CD14-positive monocyte (primary cell): ENCODE data around the gene PLD3. TPM values are rescaled to one million over a fixed set of nuclear protein-coding genes. Genes with fewer than 3 reads are reported as not detected.

Source experiments
- DNase-seq, 3 donors: peaks; one replicate each; pipeline ENCODE4 v3.0.0-alpha.2; 2011 to 2022
- H2AFZ ChIP-seq: 2 replicates; pipeline ENCODE4 v1.6.0; 2012; ENCODE audit warnings: mild to moderate bottlenecking, low read depth, low read length, inconsistent platforms; ENCODE audit not compliant: insufficient read depth, poor library complexity, severe bottlenecking
- H3K27ac ChIP-seq, 2 donors: 1 replicate in 1 of 2; 2 replicates in 1 of 2; pipeline ENCODE4 v1.5.1; 2012 to 2013; ENCODE audit warnings: low read length in 2 of 2, control low read depth in 1 of 2, inconsistent platforms in 1 of 2, low read depth in 1 of 2, mild to moderate bottlenecking in 1 of 2
- H3K27me3 ChIP-seq, 2 donors: one replicate each; pipeline versions ENCODE4 v1.6.0 to v1.6.1; 2011 to 2013; ENCODE audit warnings: low read length in 2 of 2; ENCODE audit not compliant: control insufficient read depth in 2 of 2, insufficient read depth in 2 of 2
- H3K36me3 ChIP-seq, 2 donors: replicated peaks in 1 of 2; 1 replicate in 1 of 2; 2 replicates in 1 of 2; pipeline versions ENCODE4 v1.5.1 to v1.6.1; 2012 to 2013; ENCODE audit warnings: low read length in 2 of 2, control low read depth in 1 of 2, inconsistent platforms in 1 of 2, mild to moderate bottlenecking in 1 of 2; ENCODE audit not compliant: insufficient read depth in 2 of 2, control insufficient read depth in 1 of 2
- H3K4me1 ChIP-seq, 2 donors: 1 replicate in 1 of 2; 2 replicates in 1 of 2; pipeline versions ENCODE4 v1.5.1 to v1.6.1; 2012 to 2013; ENCODE audit warnings: low read length in 2 of 2, control low read depth in 1 of 2, inconsistent platforms in 1 of 2, mild to moderate bottlenecking in 1 of 2, moderate library complexity in 1 of 2; ENCODE audit not compliant: insufficient read depth in 2 of 2, control insufficient read depth in 1 of 2
- H3K4me2 ChIP-seq: replicated peaks from 2 replicates; pipeline ENCODE3; 2012; ENCODE audit warnings: low read length, moderate library complexity, mild to moderate bottlenecking; ENCODE audit not compliant: poor library complexity, severe bottlenecking; ENCODE audit errors: extremely low read depth
- H3K4me3 ChIP-seq, 3 experiments: fragments of 200-600 bp in 1 of 3; sonication (generic) in 1 of 3; replicated peaks in 1 of 3; 1 replicate in 2 of 3; 2 replicates in 1 of 3; pipeline ENCODE4 v1.5.1; 2011 to 2013; ENCODE audit warnings: low read length in 3 of 3, mild to moderate bottlenecking in 3 of 3, control low read depth in 2 of 3, low read depth in 2 of 3, inconsistent platforms in 1 of 3, moderate library complexity in 1 of 3
- H3K79me2 ChIP-seq: 2 replicates; pipeline ENCODE4 v1.6.0; 2012; ENCODE audit warnings: mild to moderate bottlenecking, control low read depth, inconsistent platforms, low read length, moderate library complexity; ENCODE audit not compliant: insufficient read depth
- H3K9ac ChIP-seq: 2 replicates; pipeline ENCODE4 v1.6.0; 2017; ENCODE audit warnings: low read length, mild to moderate bottlenecking; ENCODE audit not compliant: insufficient read depth, poor library complexity, severe bottlenecking
- H3K9me3 ChIP-seq, 2 donors: replicated peaks in 1 of 2; 1 replicate in 1 of 2; 2 replicates in 1 of 2; pipeline versions ENCODE4 v1.5.1 to v1.6.1; 2012 to 2013; ENCODE audit warnings: low read length in 2 of 2, control low read depth in 1 of 2; ENCODE audit not compliant: control insufficient read depth in 1 of 2, insufficient read depth in 1 of 2
- H4K20me1 ChIP-seq: 2 replicates; pipeline ENCODE4 v1.6.0; 2012; ENCODE audit warnings: mild to moderate bottlenecking, low read length, control low read depth, moderate library complexity; ENCODE audit not compliant: insufficient read depth
- H3K27ac Mint-ChIP-seq, 7 donors: one replicate each; pipeline ENCODE4 v1.8.0; 2020; ENCODE audit warnings: mild to moderate bottlenecking in 7 of 7, mixed read lengths in 7 of 7, moderate library complexity in 6 of 7, inconsistent platforms in 2 of 7
- H3K27me3 Mint-ChIP-seq, 3 donors: one replicate each; pipeline ENCODE4 v1.8.0; 2021 to 2022; ENCODE audit warnings: low read depth in 3 of 3, mild to moderate bottlenecking in 3 of 3, mixed read lengths in 3 of 3, moderate library complexity in 3 of 3, inconsistent platforms in 1 of 3
- H3K36me3 Mint-ChIP-seq, 2 donors: one replicate each; pipeline ENCODE4 v1.8.0; 2020; ENCODE audit warnings: mixed read lengths in 2 of 2, inconsistent platforms in 1 of 2, mild to moderate bottlenecking in 1 of 2
- H3K4me1 Mint-ChIP-seq: one replicate; pipeline ENCODE4 v1.8.0; 2020; ENCODE audit warnings: mild to moderate bottlenecking, mixed read lengths
- H3K4me3 Mint-ChIP-seq, 2 donors: one replicate each; pipeline ENCODE4 v1.8.0; 2020; ENCODE audit warnings: mild to moderate bottlenecking in 2 of 2, mixed read lengths in 2 of 2, moderate library complexity in 1 of 2
- H3K9me3 Mint-ChIP-seq, 7 donors: one replicate each; pipeline ENCODE4 v1.8.0; 2020 to 2022; ENCODE audit warnings: mixed read lengths in 7 of 7, mild to moderate bottlenecking in 6 of 7, moderate library complexity in 6 of 7, inconsistent platforms in 2 of 7
- WGBS: methylation state at CpG from one replicate; pipeline ENCODE4 v1.1.5; 2013; ENCODE audit warnings: missing lambda C conversion rate; ENCODE audit not compliant: insufficient coverage; 5-methylcytosine and 5-hydroxymethylcytosine counted together
- intact Hi-C, 2 donors: fragments of 100-400 bp; cut with micrococcal nuclease; formaldehyde crosslinking; loops; one replicate each; pipeline versions ENCODE4 v1.15.0 to v1.15.1; 2023
- polyA plus RNA-seq, 3 donors: library from polyadenylated mRNA; depleted of rRNA in 1 of 3; unstranded in 2 of 3; stranded (reverse) in 1 of 3; fragments of 300-500 nt in 2 of 3; fragments of >200 nt in 1 of 3; fragmentation: Illumina TruSeq in 2 of 3; gene quantifications; 1 replicate in 2 of 3; 2 replicates in 1 of 3; pipeline ENCODE4 v1.2.3, GENCODE V29; 2012 to 2021
- TF ChIP-seq, protein P1 (sequence below): fragments of 200-600 bp; IDR thresholded peaks from one replicate; pipeline ENCODE4 v1.8.0; 2022; ENCODE audit warnings: antibody characterized with exemption, mild to moderate bottlenecking

PLD3 gene
- polyA plus RNA-seq, 3 donors, result 168 to 334 (median 170) TPM

GRCh38 chr19:40365613-40366401 lies 17.3 kb downstream of the PLD3 start:
- H3K4me1 Mint-ChIP-seq, result peaks cover 61% of the 10 kb centered on the region
- peaks cover 32 to 47% of the 10 kb centered on the region in 2 donors for H3K36me3 Mint-ChIP-seq
- Histone ChIP-seq H3K4me2 (peak overlapping the region; percentile 78), H3K27me3 (no peaks in the 10 kb centered on the region), H3K79me2 (peaks cover 11% of the 10 kb centered on the region), H2AFZ (peak overlapping the region; percentile 57), H3K36me3 (peaks cover 36 to 37% of the 10 kb centered on the region in 2 donors), H4K20me1 (peaks cover 13% of the 10 kb centered on the region), H3K27ac (peak overlapping the region; percentile 69 to 72), H3K4me3 (peak overlapping the region; percentile 34 to 69 (median 41)), H3K9ac (peak overlapping the region; percentile 59), H3K4me1 (peaks cover 66 to 70% of the 10 kb centered on the region in 2 donors), H3K9me3 (no peaks in the 10 kb centered on the region)
- 33% methylated on average over 18 of the region's 28 CpGs for WGBS
- peak overlapping the region; percentile 76 to 81 for H3K4me3 Mint-ChIP-seq
- intact Hi-C loops, result loop anchor here in 1 of 2 donors (2.0 to 10.0 kb wide), 2 partner anchors 17 to 99 kb away; partner anchors contain the start of genes BLVRB, C19orf47, PLD3 and SPTBN4
- H3K27ac Mint-ChIP-seq, result peak overlapping the region; percentile 77 to 94 (median 87)
- H3K27me3 Mint-ChIP-seq, result peaks cover 0 to 2% (median 0%) of the 10 kb centered on the region in 3 donors
- TF ChIP-seq, protein P1, sequence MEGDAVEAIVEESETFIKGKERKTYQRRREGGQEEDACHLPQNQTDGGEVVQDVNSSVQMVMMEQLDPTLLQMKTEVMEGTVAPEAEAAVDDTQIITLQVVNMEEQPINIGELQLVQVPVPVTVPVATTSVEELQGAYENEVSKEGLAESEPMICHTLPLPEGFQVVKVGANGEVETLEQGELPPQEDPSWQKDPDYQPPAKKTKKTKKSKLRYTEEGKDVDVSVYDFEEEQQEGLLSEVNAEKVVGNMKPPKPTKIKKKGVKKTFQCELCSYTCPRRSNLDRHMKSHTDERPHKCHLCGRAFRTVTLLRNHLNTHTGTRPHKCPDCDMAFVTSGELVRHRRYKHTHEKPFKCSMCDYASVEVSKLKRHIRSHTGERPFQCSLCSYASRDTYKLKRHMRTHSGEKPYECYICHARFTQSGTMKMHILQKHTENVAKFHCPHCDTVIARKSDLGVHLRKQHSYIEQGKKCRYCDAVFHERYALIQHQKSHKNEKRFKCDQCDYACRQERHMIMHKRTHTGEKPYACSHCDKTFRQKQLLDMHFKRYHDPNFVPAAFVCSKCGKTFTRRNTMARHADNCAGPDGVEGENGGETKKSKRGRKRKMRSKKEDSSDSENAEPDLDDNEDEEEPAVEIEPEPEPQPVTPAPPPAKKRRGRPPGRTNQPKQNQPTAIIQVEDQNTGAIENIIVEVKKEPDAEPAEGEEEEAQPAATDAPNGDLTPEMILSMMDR, result no peak
- DNase-seq, result peak; percentile 69 to 84 (median 74)
- H3K9me3 Mint-ChIP-seq, result peaks cover 0 to 2% (median 0%) of the 10 kb centered on the region in 7 donors

GRCh38 chr19:40366697-40367561 lies 18.4 kb downstream of the PLD3 start:
- TF ChIP-seq, protein P1, result no peak
- H3K27ac Mint-ChIP-seq, result peak overlapping the region; percentile 33 to 94 (median 83)
- H3K9me3 ChIP-seq, result no peaks in the 10 kb centered on the region
- H2AFZ ChIP-seq, result no peak overlapping the region
- peaks cover 43 to 54% of the 10 kb centered on the region in 2 donors for H3K36me3 Mint-ChIP-seq
- no peaks in the 10 kb centered on the region for H3K27me3 ChIP-seq
- peak overlapping the region in 1 of 3 experiments; percentile 69 for H3K4me3 ChIP-seq
- peaks cover 56 to 63% of the 10 kb centered on the region in 2 donors for H3K4me1 ChIP-seq
- H3K9me3 Mint-ChIP-seq, result no peaks in the 10 kb centered on the region
- peaks cover 11% of the 10 kb centered on the region for H3K79me2 ChIP-seq
- H3K4me1 Mint-ChIP-seq, result peaks cover 56% of the 10 kb centered on the region
- H3K4me3 Mint-ChIP-seq, result no peak overlapping the region
- H3K27me3 Mint-ChIP-seq, result peaks cover 0 to 1% (median 0%) of the 10 kb centered on the region in 3 donors
- H3K9ac ChIP-seq, result no peak overlapping the region
- H3K4me2 ChIP-seq, result peak overlapping the region; percentile 78
- peaks cover 13% of the 10 kb centered on the region for H4K20me1 ChIP-seq
- 80% methylated on average over 12 of the region's 27 CpGs for WGBS
- peak overlapping the region; percentile 69 to 72 for H3K27ac ChIP-seq
- intact Hi-C loops, result loop anchor here in 1 of 2 donors (10.0 kb wide), 1 partner anchor 98 kb away; the partner anchor contains the start of genes BLVRB and SPTBN4
- DNase-seq, result peak in 1 of 3 donors; percentile 32
- peaks cover 43 to 48% of the 10 kb centered on the region in 2 donors for H3K36me3 ChIP-seq
